ENCODE measurements around the gene CD8B.

CD8B gene

GRCh38 chr2:86768189-86768949 lies 93.3 kb downstream of the CD8B start:
- no peak for DNase-seq

Measured in GOT3 (cell line).